GM19025 (cell line): ENCODE results near the gene PLXNC1.

Source experiments
- ATAC-seq: cut with Tn5 transposase; IDR thresholded peaks from one replicate; pipeline ENCODE4 v1.9.1; 2021; ENCODE audit warnings: mild to moderate bottlenecking, low read depth, moderate library complexity; ENCODE audit not compliant: unreplicated experiment

PLXNC1 gene

DNA sequence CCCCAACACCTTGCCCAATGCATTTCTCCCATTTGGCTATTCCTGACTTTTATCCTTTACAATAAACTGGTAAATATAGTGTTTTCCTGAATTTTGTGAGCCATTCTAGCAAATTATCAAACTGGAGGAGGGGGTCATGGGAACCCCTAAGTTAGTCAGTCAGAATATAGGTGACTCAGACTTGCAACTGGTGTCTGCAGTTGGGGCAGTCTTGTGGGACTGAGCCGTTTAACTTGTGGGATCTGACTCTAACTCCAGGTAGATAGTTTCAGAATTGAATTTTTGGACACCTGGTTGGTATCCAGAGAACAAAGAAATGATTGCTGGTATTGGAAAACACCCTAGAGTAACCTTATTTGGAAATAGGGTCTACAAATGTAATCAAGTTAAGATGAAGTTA lies 177.9 kb downstream of the PLXNC1 start:
- no peak for ATAC-seq

GRCh38 chr12:94326727-94327126 lies 178.3 kb downstream of the PLXNC1 start:
- ATAC-seq: no peak

DNA sequence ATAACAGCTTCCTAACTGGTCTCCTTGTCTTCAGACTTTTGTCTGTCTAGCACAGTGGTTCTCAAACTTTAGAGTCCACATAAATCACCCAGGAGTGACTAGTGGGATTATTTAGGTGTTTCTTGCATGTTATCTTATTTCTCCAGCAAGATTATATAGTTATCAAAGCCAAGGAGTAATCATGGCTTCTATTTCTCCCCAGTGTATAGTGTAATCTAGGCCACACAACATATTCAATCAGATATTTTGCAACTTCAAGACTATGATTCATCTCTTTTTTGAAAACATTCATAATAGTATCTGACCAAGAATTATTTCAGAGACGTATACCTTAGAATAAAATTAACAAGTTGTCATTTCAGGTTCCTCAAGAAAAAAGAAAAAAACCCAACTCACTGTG lies 179.4 kb downstream of the PLXNC1 start:
- ATAC-seq: no peak

DNA sequence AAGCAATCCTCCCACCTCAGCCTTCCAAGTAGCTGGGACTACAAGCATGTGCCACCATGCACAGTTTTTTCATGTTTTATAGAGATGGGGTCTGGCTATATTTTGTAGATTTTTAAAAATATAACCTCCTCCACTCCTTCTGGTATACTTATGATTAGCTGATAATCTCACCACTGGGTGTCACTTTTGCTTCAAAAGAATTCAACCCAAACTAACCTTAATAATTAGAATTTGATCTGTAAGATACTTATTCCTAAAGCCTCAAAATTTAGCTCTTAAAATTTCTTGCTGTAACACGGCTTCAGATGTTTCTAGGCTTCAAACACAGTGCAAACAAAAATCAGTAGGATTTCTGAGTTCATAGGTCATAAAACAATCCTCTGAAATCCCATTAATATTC lies 181.0 kb downstream of the PLXNC1 start:
- no peak for ATAC-seq

DNA sequence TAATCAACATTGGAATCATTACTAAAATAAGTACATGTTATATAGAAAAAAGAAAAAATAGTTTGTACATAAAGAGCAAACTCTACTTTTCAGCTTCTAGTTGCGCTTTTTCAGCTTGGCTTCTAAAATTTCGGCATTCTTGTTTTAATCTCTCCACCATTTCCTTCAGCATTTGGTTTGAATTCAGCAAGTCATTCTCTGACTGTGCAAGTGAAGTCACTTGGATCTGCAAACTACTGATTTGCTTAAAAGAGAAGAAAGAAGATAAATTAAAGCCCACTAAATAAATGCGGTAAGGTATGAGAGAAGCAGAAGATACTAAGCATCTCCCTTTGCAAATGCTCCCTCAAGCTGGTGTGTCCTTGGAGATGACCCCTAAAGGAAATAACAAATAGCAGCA lies 185.0 kb downstream of the PLXNC1 start:
- ATAC-seq: no peak

GRCh38 chr12:94336211-94336925 lies 188.0 kb downstream of the PLXNC1 start:
- no peak for ATAC-seq

- ATAC-seq: no peak
Measured at GRCh38 chr12:94338006-94338794, 189.8 kb downstream of the PLXNC1 start.

GRCh38 chr12:94340573-94340972 lies 192.2 kb downstream of the PLXNC1 start:
- ATAC-seq: no peak

DNA sequence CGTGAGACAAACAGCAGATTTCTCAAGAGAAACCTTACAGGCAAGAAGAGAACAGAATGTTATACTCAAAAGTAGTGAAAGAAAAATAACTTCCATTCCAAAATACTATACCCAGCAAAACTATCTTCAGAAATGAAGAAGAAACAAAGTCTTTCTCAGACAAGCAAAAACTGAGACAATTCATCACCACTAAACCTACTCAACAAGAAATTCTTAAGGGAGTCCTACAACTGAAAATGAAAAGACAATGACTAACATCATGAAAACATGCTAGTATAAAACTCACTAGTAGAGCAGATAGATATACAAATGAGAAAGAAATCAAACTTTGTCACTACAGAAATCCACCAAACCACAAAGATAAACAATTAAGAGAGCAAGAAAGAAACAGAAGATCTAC lies 204.8 kb downstream of the PLXNC1 start:
- no peak for ATAC-seq
